ENCODE measurements around the gene TBXAS1.
"Not testable (repeated sequence)": the region's sequence is repeated elsewhere in the genome, so short reads cannot be mapped to it uniquely, and the experiment has no call there.

Gene TBXAS1

DNA sequence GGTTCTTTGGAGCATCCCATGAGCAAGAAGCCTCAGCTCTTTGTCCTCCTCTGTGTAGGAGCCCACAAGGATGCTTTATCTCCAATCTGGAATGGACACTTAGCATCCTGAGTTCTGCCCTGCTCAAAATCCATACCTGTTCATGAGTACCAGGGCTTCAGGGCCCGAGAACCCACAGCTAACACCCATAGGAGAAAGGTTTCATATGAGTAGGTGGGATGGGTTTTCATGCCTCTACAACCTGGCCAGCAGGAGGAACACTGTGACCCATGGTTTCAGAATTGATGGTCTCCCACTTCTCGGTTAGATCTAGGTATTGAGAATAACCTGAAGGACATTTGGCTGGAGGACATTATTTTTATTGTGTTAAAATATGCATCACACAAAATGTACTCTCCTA, 57.8 kb downstream of the TBXAS1 start:
- DNase-seq (ENCODE audit: insufficient read length, low spot score) = no peak
- no peak for FAIRE-seq

DNA sequence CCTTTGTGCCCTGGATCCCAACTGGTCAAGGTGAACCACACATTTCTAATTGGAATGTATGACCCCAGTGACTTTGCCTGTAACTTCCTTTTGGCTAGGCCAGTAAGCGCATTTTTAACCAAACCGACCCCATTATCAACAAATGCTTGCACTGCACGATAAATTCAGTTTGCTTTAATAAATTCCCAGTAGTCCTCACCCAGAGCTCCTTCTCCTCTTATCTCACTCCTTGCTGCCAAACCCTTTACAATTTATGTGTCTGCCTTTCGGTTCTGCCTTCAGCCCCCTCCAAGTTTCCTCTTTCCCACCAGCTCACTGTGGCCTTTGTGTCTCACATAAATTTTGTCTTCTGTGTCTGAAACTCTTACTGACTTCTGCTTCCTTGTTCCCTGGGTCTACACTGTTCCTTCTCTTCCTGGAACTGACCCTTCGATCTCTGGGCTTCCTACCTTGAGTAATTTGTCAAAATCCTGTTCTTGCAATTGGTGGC, 59.0 kb downstream of the TBXAS1 start:
- no peak for DNase-seq (ENCODE audit: insufficient read length, low spot score)
- FAIRE-seq = no peak

- DNase-seq (ENCODE audit: insufficient read length, low spot score) = no peak
- FAIRE-seq = no peak
These were observed 60.3 kb downstream of the TBXAS1 start for GRCh38 chr7:139889186-139889871.

DNA sequence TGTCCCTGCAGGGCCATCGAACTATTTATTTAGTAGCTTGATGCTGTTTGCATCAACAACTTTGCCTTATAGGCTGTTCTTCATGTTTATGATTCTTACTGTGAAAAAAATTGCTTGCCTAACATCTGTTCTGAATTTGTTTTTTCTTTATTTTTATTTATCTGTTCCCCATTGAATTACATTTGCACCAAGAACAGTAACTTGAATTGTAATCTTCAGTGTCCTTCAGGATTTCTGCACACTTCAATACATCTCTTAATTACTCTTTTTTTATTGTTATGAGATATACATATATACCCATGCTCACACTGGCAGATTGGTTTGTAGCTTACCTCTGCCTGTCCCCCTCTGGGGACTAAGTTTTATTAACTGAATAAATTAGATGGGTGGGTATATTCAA, 64.4 kb downstream of the TBXAS1 start:
- no peak for DNase-seq (ENCODE audit: insufficient read length, low spot score)
- FAIRE-seq = no peak

DNA sequence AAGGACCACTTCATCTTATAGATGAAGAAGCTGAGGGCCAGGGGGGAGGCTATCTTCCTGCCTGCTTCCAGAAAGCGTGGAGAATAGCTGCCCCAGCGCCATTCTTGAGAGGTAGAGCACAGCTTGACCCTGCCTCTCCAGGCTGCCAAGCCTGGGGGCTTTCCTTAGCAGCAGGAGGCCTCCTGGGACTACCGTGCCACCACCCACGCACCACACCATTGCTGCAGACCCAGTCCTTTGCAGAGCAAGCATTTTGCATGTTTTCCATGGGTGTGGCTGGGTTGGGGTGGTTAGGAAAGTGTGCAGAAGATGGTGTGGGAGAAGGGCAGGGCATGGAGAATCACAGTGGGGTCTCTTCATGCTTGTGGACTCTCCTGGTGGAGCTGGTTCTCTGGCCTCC, 64.9 kb downstream of the TBXAS1 start:
- no peak for FAIRE-seq

GRCh38 chr7:139895141-139895829, 66.2 kb downstream of the TBXAS1 start:
- FAIRE-seq (no peak), DNase-seq (ENCODE audit: insufficient read length, low spot score) (no peak)

More for the DNA sequence above, 64.9 kb downstream of the TBXAS1 start:
- DNase-seq (ENCODE audit: insufficient read length, low spot score) = no peak

DNA sequence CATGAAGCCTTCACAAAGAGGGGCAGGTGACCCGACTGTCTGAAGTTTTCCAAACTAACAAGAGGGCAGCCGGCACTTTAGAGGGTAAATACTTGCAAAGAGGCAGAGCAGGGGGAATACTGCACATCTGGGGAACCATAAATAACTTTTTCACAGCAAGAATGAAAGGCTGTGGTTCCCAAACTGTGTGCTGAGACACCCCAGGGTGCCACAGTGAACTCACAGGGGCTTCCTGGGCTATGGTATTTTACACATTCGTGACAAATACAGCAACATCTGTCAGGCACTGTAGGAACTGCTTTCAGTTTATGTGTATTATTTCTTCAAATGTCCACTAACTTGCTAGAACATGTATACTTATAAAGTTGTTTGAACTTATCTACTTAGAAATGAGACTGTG, 67.2 kb downstream of the TBXAS1 start:
- DNase-seq (ENCODE audit: insufficient read length, low spot score) (no peak), FAIRE-seq (no peak)

DNA sequence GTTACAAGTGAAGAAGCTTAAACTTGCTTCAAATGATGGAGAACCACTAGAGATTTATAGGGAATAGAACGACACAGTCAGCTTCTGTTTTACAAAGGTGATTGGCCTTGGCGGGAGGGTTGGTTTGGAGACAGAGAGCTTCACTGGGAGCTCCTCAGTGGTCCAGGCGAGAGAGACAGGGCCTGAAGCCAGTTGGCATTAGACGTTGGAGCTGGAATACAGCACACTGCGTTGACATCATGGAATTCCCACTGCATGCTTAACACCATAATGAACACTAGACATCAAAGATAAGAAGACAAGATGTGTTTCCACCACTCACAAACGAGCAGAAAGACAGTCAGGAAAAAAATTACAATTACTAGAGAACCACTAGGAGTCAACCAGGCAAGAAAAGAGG, 67.8 kb downstream of the TBXAS1 start:
- DNase-seq (ENCODE audit: insufficient read length, low spot score) (no peak), FAIRE-seq (no peak)

DNA sequence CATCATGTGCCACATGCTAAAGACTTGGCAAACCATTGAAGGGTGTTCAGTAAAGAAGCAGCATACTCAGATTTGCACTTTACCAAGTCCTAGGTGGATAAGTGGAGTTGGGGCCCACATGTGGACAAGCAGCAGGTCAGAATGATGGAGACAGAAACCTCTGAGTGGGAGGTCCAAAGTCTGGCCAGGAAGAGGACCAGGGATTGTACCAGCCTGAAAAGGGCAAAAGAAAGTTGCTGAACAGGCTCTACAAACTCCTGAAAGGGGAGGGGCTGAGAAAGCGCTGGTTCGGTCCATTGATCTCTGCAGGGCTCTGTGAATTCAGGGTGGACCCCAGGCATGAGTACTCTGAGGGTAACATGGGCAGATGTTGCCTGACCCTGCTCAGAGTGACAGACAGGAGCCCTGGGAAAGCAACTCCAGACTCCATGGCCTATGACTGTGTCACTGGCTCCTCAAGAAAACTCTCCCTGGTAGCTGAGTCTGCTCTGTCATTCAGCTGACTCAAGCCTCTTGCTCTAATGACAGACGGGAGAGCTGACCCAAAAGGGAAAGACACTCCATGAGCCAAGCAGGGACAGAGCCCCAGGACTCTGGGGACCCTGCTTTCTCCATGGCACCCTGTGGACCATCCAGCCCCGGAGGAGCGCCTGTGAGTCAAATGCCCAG, 68.5 kb downstream of the TBXAS1 start:
- FAIRE-seq (no peak), DNase-seq (ENCODE audit: insufficient read length, low spot score) (no peak)

DNA sequence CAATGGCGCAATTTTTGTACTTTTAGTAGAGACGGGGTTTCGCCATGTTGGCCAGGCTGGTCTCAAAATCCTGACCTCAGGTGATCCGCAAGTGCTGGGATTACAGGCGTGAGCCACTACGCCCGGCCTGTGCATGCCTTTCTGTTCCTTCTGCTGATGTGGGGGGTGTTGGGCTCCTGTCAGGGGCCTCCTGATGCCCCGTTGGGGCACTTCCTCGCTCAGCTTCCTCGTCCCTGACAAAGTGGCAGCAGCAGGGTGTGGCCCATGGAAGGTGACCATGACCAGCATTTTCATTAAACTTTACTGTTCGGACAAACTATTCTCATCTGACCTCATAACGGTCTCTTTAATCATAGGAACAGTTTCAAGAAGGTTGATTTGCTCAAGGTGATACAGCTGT, 69.4 kb downstream of the TBXAS1 start:
- no peak for DNase-seq (ENCODE audit: insufficient read length, low spot score)

GRCh38 chr7:139899328-139899955, 70.4 kb downstream of the TBXAS1 start:
- DNase-seq (ENCODE audit: insufficient read length, low spot score) (no peak), FAIRE-seq (no peak)

More for the DNA sequence above, 69.4 kb downstream of the TBXAS1 start:
- FAIRE-seq = no peak

GRCh38 chr7:139900326-139900725, 71.3 kb downstream of the TBXAS1 start:
- FAIRE-seq (no peak), DNase-seq (ENCODE audit: insufficient read length, low spot score) (no peak)

DNA sequence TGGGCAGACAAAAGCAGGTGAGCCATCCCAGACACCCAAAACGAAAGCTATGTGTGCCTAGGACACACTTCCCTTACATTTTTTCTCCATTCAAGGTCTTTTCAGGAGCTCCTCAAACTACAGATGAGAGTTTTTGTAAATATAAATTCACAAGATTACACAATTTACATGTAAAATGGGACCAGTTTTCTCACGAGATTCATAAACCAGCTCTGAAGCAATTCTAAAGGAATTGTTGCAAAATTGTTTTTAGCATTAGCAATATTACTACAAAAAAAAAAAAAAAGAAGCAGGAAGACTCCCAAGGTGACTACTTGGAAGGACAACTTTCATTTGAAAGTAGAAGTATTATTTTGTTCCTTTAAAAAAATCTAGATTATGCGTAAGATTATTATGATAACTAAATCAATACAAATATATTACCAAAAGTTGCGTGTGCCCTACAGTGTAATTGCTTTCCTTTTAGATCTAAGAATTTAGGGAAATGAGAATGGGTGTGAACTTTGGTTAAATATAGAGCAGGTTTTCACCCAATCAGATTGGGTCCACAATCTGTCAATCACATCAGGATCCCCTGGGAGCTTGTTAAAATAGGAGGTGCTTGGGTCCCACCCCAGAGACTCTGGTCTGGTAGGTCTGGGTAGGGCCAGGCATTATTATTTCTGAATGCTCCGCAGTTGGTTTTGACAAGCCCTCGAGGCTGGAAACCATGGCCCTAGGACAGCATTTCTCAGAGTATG, 72.2 kb downstream of the TBXAS1 start:
- no peak for DNase-seq (ENCODE audit: insufficient read length, low spot score)
- no peak for FAIRE-seq

GRCh38 chr7:139901901-139902300, 72.8 kb downstream of the TBXAS1 start:
- FAIRE-seq (no peak), DNase-seq (ENCODE audit: insufficient read length, low spot score) (no peak)

DNA sequence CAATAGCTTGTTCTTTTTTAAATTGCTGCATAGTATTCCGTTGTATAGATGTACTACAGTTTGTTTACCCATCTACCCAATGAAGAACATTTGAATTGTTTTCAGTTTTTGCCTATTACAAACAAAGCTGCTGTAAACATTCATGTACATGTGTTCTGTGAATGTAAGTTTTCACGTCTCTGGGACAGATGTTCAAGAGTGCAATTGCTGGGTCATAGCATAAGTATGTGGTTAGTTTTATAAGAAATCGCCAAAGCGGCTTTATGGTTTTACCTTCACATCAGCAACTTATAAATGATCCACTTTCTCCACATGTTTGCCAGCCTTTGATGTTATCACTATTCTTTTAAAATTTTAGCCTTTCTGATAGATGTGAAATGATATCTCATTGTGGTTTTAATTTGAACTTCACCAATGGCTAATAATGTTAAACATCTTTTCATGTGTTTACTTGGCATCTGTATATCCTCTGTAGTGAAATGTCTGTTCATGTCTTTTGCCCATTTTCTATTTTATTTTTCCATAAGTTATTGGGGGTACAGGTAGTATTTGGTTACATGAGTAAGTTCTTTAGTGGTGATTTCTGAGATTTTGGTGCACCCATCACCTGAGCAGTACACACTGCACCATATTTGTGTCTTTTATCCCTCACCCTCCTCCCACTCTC, 73.5 kb downstream of the TBXAS1 start:
- FAIRE-seq (no peak), DNase-seq (ENCODE audit: insufficient read length, low spot score) (no peak)

- not testable (repeated sequence) for DNase-seq (ENCODE audit: insufficient read length, low spot score); FAIRE-seq
These were observed 74.0 kb downstream of the TBXAS1 start for GRCh38 chr7:139903103-139903477.

DNA sequence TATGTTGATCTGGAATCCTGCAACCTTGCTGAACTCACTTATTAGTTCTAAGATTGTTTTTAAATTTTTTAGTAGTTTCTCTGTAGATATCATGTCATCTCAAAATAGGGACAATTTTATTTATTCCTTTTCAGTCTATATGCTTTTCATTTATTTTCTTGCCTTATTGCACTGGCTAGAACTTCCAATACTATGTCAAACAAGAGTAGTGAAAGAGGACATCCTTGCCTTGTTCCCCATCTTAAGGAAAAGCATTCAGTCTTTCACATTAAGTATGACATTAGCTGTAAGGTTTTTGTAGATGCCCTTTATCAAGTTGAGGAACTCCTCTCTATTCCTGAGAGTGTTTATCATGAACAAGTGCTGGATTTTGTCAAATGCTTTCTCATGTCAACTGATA, 77.8 kb downstream of the TBXAS1 start:
- no peak for FAIRE-seq
- no peak for DNase-seq (ENCODE audit: insufficient read length, low spot score)

DNA sequence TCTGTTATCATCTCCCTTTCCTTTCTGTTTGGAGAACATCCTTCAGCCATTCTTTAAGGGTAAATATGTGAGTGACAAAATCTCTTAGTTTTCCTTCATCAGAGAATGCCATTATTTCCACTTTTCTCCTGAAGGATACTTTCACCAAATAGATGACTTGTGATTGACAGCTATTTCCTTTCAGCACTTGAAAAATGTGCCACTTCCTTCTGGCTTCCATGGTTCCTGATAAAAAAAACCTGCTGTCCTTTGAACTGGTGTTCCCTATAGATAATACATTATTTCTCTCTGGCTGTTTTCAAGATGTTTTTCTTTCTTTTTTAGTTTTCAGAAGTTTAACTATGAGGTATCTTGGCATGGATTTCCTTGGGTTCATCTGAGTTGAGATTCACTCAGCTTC, 79.7 kb downstream of the TBXAS1 start:
- no peak for FAIRE-seq
- DNase-seq (ENCODE audit: insufficient read length, low spot score) = no peak

- FAIRE-seq (no peak), DNase-seq (ENCODE audit: insufficient read length, low spot score) (no peak)
These were observed 80.5 kb downstream of the TBXAS1 start for GRCh38 chr7:139909379-139910050.

Data from HTR-8/SVneo (cell line).